Esophagus muscularis mucosa (tissue), 3 donors: ENCODE results near the gene ADGRA3.

Source experiments
- CTCF ChIP-seq, 3 experiments: fragments of 200-600 bp in 2 of 3; fragments of 450-650 bp in 1 of 3; sonication (generic) in 2 of 3; IDR thresholded peaks; one replicate each; pipeline ENCODE4 v1.5.1; 2017 to 2019; ENCODE audit warnings: antibody characterized with exemption in 3 of 3, mild to moderate bottlenecking in 2 of 3, moderate library complexity in 1 of 3
- POLR2AphosphoS5 ChIP-seq, 2 donors: sonication (generic); formaldehyde crosslinking; IDR thresholded peaks; one replicate each; pipeline ENCODE4 v1.6.1; 2017; ENCODE audit warnings: antibody characterized with exemption in 2 of 2

GRCh38 chr4:22531311-22532019 is 15.6 kb upstream of the ADGRA3 start:
- TF ChIP-seq CTCF (IDR thresholded peaks at IDR 0.05), result no peak
- TF ChIP-seq POLR2AphosphoS5 (IDR thresholded peaks at IDR 0.05), result no peak
